K562 (cell line): ENCODE results near the gene ACO2. TPM values are rescaled to one million over a fixed set of nuclear protein-coding genes. Genes with fewer than 3 reads are reported as not detected.

Experiments used
- C11orf30 ChIP-seq: fragments of 450-650 bp; IDR thresholded peaks from 2 replicates; pipeline ENCODE4 v1.6.1; 2016; ENCODE audit warnings: low read depth, mild to moderate bottlenecking
- CBX1 ChIP-seq: sonication (generic); IDR thresholded peaks from 2 replicates; pipeline ENCODE4 v1.6.1; 2016; ENCODE audit warnings: antibody characterized with exemption, low read depth, mild to moderate bottlenecking
- CSDE1 ChIP-seq, 2 experiments: fragments of 450-650 bp; IDR thresholded peaks; 2 replicates each; pipeline ENCODE4 v1.6.1; 2016; ENCODE audit warnings: mild to moderate bottlenecking in 1 of 2
- DEAF1 ChIP-seq: fragments of 450-650 bp; formaldehyde crosslinking; IDR thresholded peaks from 2 replicates; pipeline ENCODE4 v1.4.0; 2020; ENCODE audit warnings: mild to moderate bottlenecking, moderate library complexity
- EGR1 ChIP-seq: fragments of 450-650 bp; conservative IDR thresholded peaks from 2 replicates; pipeline ENCODE4 v1.6.1; 2017; ENCODE audit warnings: mild to moderate bottlenecking
- MAFF ChIP-seq: IDR thresholded peaks from 2 replicates; pipeline ENCODE4 v1.6.1; 2012; ENCODE audit warnings: low read length, improper control_type of control experiment
- MLX ChIP-seq, 2 experiments: fragments of 450-650 bp in 1 of 2; sonication (generic) in 1 of 2; formaldehyde crosslinking; conservative IDR thresholded peaks; 2 replicates each; pipeline versions ENCODE4 v1.4.0 to v1.8.1; 2020 to 2022; ENCODE audit warnings: mild to moderate bottlenecking in 1 of 2, missing genetic modification reagents in 1 of 2
- NUFIP1 ChIP-seq: fragments of 450-650 bp; IDR thresholded peaks from 2 replicates; pipeline ENCODE4 v1.6.1; 2018; ENCODE audit not compliant: partially characterized antibody
- PHTF2 ChIP-seq: fragments of 250-450 bp; sonication (Bioruptor Pico); IDR thresholded peaks from 2 replicates; pipeline ENCODE4 v1.5.0; 2021; ENCODE audit warnings: mild to moderate bottlenecking
- SIN3A ChIP-seq, 2 experiments: fragments of 150-350 bp in 1 of 2; IDR thresholded peaks; 2 replicates each; pipeline ENCODE4 v1.6.1; 2011 to 2016; ENCODE audit warnings: borderline replicate concordance in 2 of 2, low read depth in 2 of 2, low read length in 2 of 2, mild to moderate bottlenecking in 2 of 2, moderate library complexity in 2 of 2; ENCODE audit not compliant: control insufficient read depth in 1 of 2
- SNIP1 ChIP-seq: fragments of 450-650 bp; IDR thresholded peaks from 2 replicates; pipeline ENCODE4 v1.7.1; 2017; ENCODE audit warnings: low read depth, mild to moderate bottlenecking
- STAG1 ChIP-seq: sonication (generic); formaldehyde crosslinking; IDR thresholded peaks from 2 replicates; pipeline ENCODE4 v1.5.0; 2020; ENCODE audit warnings: missing genetic modification reagents, borderline replicate concordance
- TAL1 ChIP-seq: fragments of 450-650 bp; IDR thresholded peaks from 2 replicates; pipeline ENCODE4 v1.6.1; 2016; ENCODE audit warnings: mild to moderate bottlenecking
- THAP7 ChIP-seq: fragments of 250-450 bp; sonication (Bioruptor Pico); IDR thresholded peaks from 2 replicates; pipeline ENCODE4 v1.5.0; 2021
- ZC3H11A ChIP-seq: IDR thresholded peaks from 2 replicates; pipeline ENCODE4 v1.6.1; 2012; ENCODE audit warnings: low read depth, low read length, improper control_type of control experiment
- ZNF140 ChIP-seq: fragments of 250-450 bp; sonication (Bioruptor Pico); IDR thresholded peaks from 2 replicates; pipeline ENCODE4 v1.8.0; 2021; ENCODE audit warnings: moderate library complexity, mild to moderate bottlenecking, inconsistent platforms
- ZNF143 ChIP-seq: sonication (generic); formaldehyde crosslinking; IDR thresholded peaks from 2 replicates; pipeline ENCODE4 v1.9.0; 2022; ENCODE audit warnings: mild to moderate bottlenecking, missing genetic modification reagents
- ZNF239 ChIP-seq: fragments of 250-450 bp; sonication (Bioruptor Pico); IDR thresholded peaks from 2 replicates; pipeline ENCODE4 v1.4.0; 2020; ENCODE audit warnings: mild to moderate bottlenecking
- ZNF274 ChIP-seq: IDR thresholded peaks from 2 replicates; pipeline ENCODE4 v1.6.1; 2011; ENCODE audit warnings: low read depth, mild to moderate bottlenecking, low read length, moderate library complexity, borderline replicate concordance
- ZNF324 ChIP-seq: fragments of 250-450 bp; sonication (Bioruptor Pico); IDR thresholded peaks from 2 replicates; pipeline ENCODE4 v1.4.0; 2020; ENCODE audit warnings: mild to moderate bottlenecking
- ZNF41 ChIP-seq: fragments of 250-450 bp; sonication (Bioruptor Pico); conservative IDR thresholded peaks from 2 replicates; pipeline ENCODE4 v1.4.0; 2020; ENCODE audit warnings: mild to moderate bottlenecking
- ZNF518B ChIP-seq: fragments of 250-450 bp; sonication (Bioruptor Pico); IDR thresholded peaks from 2 replicates; pipeline ENCODE4 v1.5.0; 2021; ENCODE audit warnings: mild to moderate bottlenecking, moderate library complexity
- ZNF764 ChIP-seq: fragments of 250-450 bp; sonication (Bioruptor Pico); IDR thresholded peaks from 2 replicates; pipeline ENCODE4 v1.4.0; 2020; ENCODE audit warnings: low read depth, mild to moderate bottlenecking, moderate library complexity
- ZNF785 ChIP-seq: fragments of 250-450 bp; sonication (Bioruptor Pico); IDR thresholded peaks from 2 replicates; pipeline ENCODE4 v1.4.0; 2020; ENCODE audit warnings: mild to moderate bottlenecking
- polyA plus RNA-seq, 8 experiments: library from polyadenylated mRNA; depleted of rRNA in 4 of 8; stranded (reverse) in 5 of 8; unstranded in 3 of 8; fragments of >200 nt; fragmentation: Nextera tagmentation in 2 of 8; fragmentation: Illumina TruSeq in 1 of 8; extraction: Ambion mirVana in 2 of 8; extraction: Trizol in 1 of 8; gene quantifications; 2 replicates each; pipeline versions ENCODE4 v1.2.1 to v1.2.3, GENCODE V29; 2011 to 2014; ENCODE audit warnings: inconsistent platforms in 1 of 8, missing spikeins in 1 of 8
- total RNA-seq, 7 experiments: library from RNA; depleted of rRNA in 6 of 7; stranded (reverse); fragments of >200 nt in 6 of 7; fragmentation: Illumina TruSeq in 2 of 7; extraction: Trizol in 2 of 7; gene quantifications; 2 replicates each; pipeline versions ENCODE4 v1.2.1 to v1.2.3, GENCODE V29; 2011 to 2021; ENCODE audit warnings: low replicate concordance in 1 of 7

The ACO2 gene
- total and polyA plus RNA-seq, 9 of the 15 experiments (the other 6 are each of a cell fraction or from before 2014, with no cell fraction given), result 16.2 to 119 (median 43.2) TPM

- no peak for TF ChIP-seq MLX (CRISPR knock-in tag; conservative IDR thresholded peaks at IDR 0.05)
- TF ChIP-seq TAL1, result no peak
- TF ChIP-seq ZNF41 (CRISPR knock-in tag), result no peak
- TF ChIP-seq CSDE1 (IDR thresholded peaks at IDR 0.05), result peak in 1 of 2 experiments; percentile 44; a peak in 1 of 4 replicates
- no peak for TF ChIP-seq NUFIP1
- TF ChIP-seq ZNF143 (CRISPR knock-in tag), result 0 out of 2 replicates have a peak, but pooled peaks have one; percentile 24
- no peak for TF ChIP-seq STAG1 (CRISPR knock-in tag)
- TF ChIP-seq ZNF324, result no peak
- peak; percentile 80 to 86; a peak in 2 of 4 replicates for TF ChIP-seq SIN3A (IDR thresholded peaks at IDR 0.05; ENCODE audit: borderline replicate concordance in 2 of 2, control insufficient read depth in 1 of 2, low read depth in 2 of 2, low read length in 2 of 2)
- TF ChIP-seq ZNF518B (CRISPR knock-in tag), result no peak
- TF ChIP-seq PHTF2 (CRISPR knock-in tag), result no peak
- no peak for TF ChIP-seq THAP7 (CRISPR knock-in tag)
- no peak for TF ChIP-seq ZNF764 (CRISPR knock-in tag)
- TF ChIP-seq ZNF140 (CRISPR knock-in tag), result no peak
- no peak for TF ChIP-seq MAFF
- TF ChIP-seq ZC3H11A, result no peak
- no peak for TF ChIP-seq DEAF1 (CRISPR knock-in tag)
- TF ChIP-seq SNIP1, result no peak
- no peak for TF ChIP-seq ZNF239 (CRISPR knock-in tag)
- no peak for TF ChIP-seq EGR1
- TF ChIP-seq CBX1, result no peak
- no peak for TF ChIP-seq ZNF274
- TF ChIP-seq ZNF785 (CRISPR knock-in tag), result no peak
- TF ChIP-seq C11orf30, result peak; percentile 98
Observed at GRCh38 chr22:41468381-41469217, at the start of gene ACO2, which contains the start of gene PHF5A (continued).
